Measurements from ENCODE around the gene AHNAK2.

Gene AHNAK2

DNA sequence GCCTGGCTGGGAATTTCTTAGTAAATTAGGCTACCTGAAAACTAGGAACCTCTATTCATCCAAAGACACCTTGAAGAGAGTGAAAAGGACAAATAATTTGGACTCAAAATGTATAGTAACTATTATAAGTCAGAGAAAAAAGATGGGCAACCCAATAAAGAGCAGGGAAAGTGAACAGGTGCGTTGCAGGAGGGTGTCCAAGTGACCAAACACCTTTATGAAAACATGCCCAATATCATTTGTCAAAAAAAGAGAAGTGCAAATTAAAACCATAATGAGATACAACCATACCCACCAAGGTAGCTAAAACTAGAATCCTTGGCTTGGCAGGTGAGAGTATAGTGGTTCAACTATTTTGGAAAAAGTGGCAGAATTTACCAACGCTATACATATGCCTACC is 78.4 kb downstream of the AHNAK2 start:
- Histone ChIP-seq H3K4me1 (ENCODE audit: control insufficient read depth in 1 of 2, insufficient read depth in 1 of 2, low read depth in 1 of 2, low read length in 1 of 2) (no peaks in the 10 kb centered on the region), H3K36me3 (no peaks in the 10 kb centered on the region), H3K27ac (no peak overlapping the region), H3K9me3 (no peaks in the 10 kb centered on the region), H3K4me3 (ENCODE audit: low read depth in 1 of 2, low read length in 1 of 2) (no peak overlapping the region), H3K27me3 (peaks cover 20% of the 10 kb centered on the region)
- TF ChIP-seq, protein P1, sequence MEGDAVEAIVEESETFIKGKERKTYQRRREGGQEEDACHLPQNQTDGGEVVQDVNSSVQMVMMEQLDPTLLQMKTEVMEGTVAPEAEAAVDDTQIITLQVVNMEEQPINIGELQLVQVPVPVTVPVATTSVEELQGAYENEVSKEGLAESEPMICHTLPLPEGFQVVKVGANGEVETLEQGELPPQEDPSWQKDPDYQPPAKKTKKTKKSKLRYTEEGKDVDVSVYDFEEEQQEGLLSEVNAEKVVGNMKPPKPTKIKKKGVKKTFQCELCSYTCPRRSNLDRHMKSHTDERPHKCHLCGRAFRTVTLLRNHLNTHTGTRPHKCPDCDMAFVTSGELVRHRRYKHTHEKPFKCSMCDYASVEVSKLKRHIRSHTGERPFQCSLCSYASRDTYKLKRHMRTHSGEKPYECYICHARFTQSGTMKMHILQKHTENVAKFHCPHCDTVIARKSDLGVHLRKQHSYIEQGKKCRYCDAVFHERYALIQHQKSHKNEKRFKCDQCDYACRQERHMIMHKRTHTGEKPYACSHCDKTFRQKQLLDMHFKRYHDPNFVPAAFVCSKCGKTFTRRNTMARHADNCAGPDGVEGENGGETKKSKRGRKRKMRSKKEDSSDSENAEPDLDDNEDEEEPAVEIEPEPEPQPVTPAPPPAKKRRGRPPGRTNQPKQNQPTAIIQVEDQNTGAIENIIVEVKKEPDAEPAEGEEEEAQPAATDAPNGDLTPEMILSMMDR (IDR thresholded peaks at IDR 0.05), result no peak

DNA sequence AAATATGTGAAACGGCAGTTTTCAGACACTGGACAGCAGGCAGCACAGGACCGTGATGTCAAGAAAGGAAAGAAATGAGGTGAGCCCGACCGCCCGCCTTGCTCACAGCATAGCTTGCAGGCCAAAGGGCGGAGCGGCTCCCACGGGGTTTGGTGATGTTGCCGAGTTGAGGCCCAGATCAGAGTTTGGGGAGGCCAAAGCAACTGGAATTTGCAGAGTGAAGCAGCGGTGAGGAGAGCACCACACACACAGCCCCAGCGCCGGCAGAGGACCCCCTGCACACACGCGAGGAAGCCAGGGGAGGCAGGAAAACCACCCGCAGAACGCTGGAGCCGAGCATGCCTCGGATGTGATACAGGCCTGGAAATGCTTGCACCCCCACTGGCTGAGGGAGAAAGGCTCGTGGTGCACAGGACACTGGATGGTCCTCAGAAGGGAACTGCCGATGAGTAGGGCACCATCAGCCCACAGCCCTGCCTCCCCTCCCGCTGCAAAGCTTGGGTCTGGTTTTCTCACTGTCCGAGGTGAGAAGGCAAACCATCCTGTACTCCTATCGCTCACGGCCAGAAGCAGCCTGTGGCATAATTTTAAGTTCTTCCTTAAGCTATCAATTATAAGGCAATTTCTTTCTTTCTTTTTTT is 79.2 kb downstream of the AHNAK2 start:
- H3K27me3 ChIP-seq, result peaks cover 13% of the 10 kb centered on the region
- no peaks in the 10 kb centered on the region for H3K36me3 ChIP-seq
- no peaks in the 10 kb centered on the region for H3K9me3 ChIP-seq
- H3K4me1 ChIP-seq (ENCODE audit: control insufficient read depth in 1 of 2, insufficient read depth in 1 of 2, low read depth in 1 of 2, low read length in 1 of 2), result no peaks in the 10 kb centered on the region
- no peak overlapping the region for H3K27ac ChIP-seq
- no peak overlapping the region for H3K4me3 ChIP-seq (ENCODE audit: low read depth in 1 of 2, low read length in 1 of 2)
- TF ChIP-seq, protein P1 (IDR thresholded peaks at IDR 0.05), result no peak

DNA sequence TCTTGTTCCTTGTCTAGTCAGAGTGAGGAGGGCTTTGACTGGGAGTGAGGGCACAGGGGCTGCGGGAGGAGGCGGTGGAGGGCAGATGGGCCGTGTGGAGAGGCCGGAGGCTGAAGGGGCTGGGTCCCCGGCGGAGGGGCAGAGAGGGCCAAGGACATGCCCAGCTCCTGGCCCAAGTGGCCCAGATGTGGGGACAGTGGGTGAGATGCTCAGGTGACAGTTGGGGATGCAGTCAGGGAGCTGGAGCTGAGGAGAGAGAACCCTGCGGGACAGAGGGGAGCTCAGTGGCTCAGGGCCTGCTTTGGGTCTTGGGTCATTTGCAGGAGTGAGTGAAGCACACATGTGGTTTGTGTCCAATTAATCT is 80.0 kb downstream of the AHNAK2 start:
- no peaks in the 10 kb centered on the region for H3K4me1 ChIP-seq (ENCODE audit: control insufficient read depth in 1 of 2, insufficient read depth in 1 of 2, low read depth in 1 of 2, low read length in 1 of 2)
- H3K27ac ChIP-seq, result no peak overlapping the region
- no peak overlapping the region for H3K4me3 ChIP-seq (ENCODE audit: low read depth in 1 of 2, low read length in 1 of 2)
- H3K36me3 ChIP-seq, result no peaks in the 10 kb centered on the region
- H3K9me3 ChIP-seq, result no peaks in the 10 kb centered on the region
- H3K27me3 ChIP-seq, result peaks cover 4% of the 10 kb centered on the region
- TF ChIP-seq, protein P1 (IDR thresholded peaks at IDR 0.05), result no peak

DNA sequence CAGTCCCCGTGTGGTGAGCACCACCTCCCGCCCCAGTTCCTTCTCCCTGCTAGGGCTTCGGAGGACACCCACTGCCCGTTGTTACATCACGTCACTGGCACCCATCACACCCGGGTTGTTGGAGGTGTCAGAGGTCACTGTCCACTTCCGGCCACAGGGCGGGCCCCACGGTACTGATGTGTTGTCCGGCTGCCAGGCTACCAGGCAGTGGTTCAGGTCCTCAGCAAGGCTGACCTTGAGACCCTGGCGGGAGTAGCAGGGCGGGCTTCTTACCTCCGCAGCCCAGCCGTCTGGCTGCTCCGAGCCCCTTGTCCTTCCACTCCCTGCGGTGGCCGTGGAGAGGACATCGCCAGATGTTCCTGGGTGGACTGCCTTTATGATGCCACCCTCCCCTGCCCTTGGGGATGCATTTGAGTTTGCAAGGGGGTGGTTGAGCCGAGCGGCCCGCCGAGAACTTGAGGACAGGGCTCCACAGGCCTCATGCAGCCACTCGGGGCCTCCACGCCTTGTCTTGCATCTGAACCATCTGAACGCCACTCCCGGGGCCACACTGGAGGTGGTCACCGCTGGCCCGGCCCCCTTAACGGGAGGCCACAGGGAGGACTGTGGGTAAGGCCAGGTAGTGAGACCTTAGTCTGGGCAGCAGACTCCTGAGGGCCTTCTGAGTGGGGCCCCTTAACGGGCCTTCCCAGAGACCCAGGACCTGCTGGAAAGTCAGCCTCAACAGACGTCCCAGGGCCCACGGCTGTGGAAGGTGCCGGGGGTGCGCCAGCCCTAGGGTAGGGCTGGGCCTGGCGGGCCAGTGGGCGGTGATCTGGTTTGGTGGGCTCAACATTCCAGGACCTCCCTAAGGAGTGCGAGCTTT is 80.6 kb downstream of the AHNAK2 start:
- Histone ChIP-seq H3K27me3 (no peaks in the 10 kb centered on the region), H3K9me3 (no peaks in the 10 kb centered on the region), H3K27ac (no peak overlapping the region), H3K4me1 (ENCODE audit: control insufficient read depth in 1 of 2, insufficient read depth in 1 of 2, low read depth in 1 of 2, low read length in 1 of 2) (no peaks in the 10 kb centered on the region), H3K4me3 (ENCODE audit: low read depth in 1 of 2, low read length in 1 of 2) (no peak overlapping the region), H3K36me3 (no peaks in the 10 kb centered on the region)
- TF ChIP-seq, protein P1 (IDR thresholded peaks at IDR 0.05), result no peak

DNA sequence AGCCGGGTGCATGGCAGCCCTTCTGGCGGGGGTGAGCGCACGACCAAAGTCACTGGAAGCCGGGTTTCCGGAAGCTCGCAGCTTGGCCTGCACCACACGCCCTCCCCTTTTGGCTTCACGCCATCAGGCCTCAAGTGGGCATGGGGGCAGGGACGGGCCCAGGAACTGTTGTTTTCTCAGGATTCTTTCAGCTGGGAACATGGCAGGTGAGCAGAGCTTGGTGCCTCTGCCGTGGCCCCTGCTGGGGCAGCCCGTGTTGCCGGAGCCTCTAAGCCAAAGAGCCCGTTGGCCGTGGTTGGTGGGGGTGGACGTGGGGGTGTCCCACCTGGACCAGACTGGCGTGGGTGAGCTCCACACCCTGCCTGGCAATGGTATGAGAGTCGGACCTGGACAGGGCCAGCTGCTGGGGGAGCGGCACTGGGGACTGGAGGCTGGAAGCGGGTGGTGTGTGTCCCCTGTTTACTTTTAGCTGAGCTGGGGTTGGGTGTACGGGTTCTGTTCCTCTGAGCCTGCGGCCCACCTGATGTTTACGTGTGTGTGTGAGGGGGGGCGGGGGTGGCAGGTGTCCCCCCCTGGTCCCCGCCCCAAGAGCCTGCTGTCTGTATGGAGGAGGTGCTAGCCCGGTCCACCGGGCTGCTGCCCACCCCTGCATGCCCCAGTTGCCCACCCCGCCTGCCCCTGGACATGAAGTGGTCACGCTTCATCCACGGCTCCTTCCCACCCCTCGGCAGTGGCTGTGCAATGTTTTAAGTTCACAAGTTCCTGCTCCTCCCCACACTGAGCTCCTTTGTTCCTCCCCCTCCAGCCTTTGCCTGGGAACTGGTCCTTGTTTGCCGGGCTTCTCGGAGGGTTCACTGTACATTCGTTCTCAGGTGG is 82.2 kb downstream of the AHNAK2 start:
- Histone ChIP-seq H3K36me3 (no peaks in the 10 kb centered on the region), H3K4me3 (ENCODE audit: low read depth in 1 of 2, low read length in 1 of 2) (no peak overlapping the region)
- TF ChIP-seq, protein P1 (IDR thresholded peaks at IDR 0.05), result no peak

More for the DNA sequence above, 82.2 kb downstream of the AHNAK2 start:
- no peak overlapping the region for H3K27ac ChIP-seq
- no peaks in the 10 kb centered on the region for H3K27me3 ChIP-seq
- no peaks in the 10 kb centered on the region for H3K4me1 ChIP-seq (ENCODE audit: control insufficient read depth in 1 of 2, insufficient read depth in 1 of 2, low read depth in 1 of 2, low read length in 1 of 2)
- no peaks in the 10 kb centered on the region for H3K9me3 ChIP-seq
